ENCODE measurements around the gene PTPN3.

GRCh38 chr9:109448223-109448622 lies 49.9 kb downstream of the PTPN3 start:
- no peak for TF ChIP-seq CTCF (IDR thresholded peaks at IDR 0.05; ENCODE audit: low read depth, low read length, missing input control)
- no peak for TF ChIP-seq GABPA (IDR thresholded peaks at IDR 0.05 in 1 of 2, conservative IDR thresholded peaks at IDR 0.05 in 1 of 2)
- no peak for TF ChIP-seq FOXA2 (IDR thresholded peaks at IDR 0.05)
- TF ChIP-seq EGR1 (IDR thresholded peaks at IDR 0.05; ENCODE audit: low read depth in 2 of 2), result no peak
- TF ChIP-seq MAX (IDR thresholded peaks at IDR 0.05), result no peak
- TF ChIP-seq NR2F2 (IDR thresholded peaks at IDR 0.05), result no peak
- TF ChIP-seq, protein P1, sequence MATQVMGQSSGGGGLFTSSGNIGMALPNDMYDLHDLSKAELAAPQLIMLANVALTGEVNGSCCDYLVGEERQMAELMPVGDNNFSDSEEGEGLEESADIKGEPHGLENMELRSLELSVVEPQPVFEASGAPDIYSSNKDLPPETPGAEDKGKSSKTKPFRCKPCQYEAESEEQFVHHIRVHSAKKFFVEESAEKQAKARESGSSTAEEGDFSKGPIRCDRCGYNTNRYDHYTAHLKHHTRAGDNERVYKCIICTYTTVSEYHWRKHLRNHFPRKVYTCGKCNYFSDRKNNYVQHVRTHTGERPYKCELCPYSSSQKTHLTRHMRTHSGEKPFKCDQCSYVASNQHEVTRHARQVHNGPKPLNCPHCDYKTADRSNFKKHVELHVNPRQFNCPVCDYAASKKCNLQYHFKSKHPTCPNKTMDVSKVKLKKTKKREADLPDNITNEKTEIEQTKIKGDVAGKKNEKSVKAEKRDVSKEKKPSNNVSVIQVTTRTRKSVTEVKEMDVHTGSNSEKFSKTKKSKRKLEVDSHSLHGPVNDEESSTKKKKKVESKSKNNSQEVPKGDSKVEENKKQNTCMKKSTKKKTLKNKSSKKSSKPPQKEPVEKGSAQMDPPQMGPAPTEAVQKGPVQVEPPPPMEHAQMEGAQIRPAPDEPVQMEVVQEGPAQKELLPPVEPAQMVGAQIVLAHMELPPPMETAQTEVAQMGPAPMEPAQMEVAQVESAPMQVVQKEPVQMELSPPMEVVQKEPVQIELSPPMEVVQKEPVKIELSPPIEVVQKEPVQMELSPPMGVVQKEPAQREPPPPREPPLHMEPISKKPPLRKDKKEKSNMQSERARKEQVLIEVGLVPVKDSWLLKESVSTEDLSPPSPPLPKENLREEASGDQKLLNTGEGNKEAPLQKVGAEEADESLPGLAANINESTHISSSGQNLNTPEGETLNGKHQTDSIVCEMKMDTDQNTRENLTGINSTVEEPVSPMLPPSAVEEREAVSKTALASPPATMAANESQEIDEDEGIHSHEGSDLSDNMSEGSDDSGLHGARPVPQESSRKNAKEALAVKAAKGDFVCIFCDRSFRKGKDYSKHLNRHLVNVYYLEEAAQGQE (IDR thresholded peaks at IDR 0.05), result no peak
- TF ChIP-seq, protein P2, sequence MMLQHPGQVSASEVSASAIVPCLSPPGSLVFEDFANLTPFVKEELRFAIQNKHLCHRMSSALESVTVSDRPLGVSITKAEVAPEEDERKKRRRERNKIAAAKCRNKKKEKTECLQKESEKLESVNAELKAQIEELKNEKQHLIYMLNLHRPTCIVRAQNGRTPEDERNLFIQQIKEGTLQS (IDR thresholded peaks at IDR 0.05), result no peak
- no peak for TF ChIP-seq TAF1 (conservative IDR thresholded peaks at IDR 0.05)
- TF ChIP-seq SP1 (IDR thresholded peaks at IDR 0.05), result no peak
- no peak for TF ChIP-seq RAD21 (IDR thresholded peaks at IDR 0.05)
- TF ChIP-seq JUND (IDR thresholded peaks at IDR 0.05), result no peak
